Uterus (tissue), 2 donors: ENCODE measurements around the gene LTBP2.
"Not testable (repeated sequence)": the region's sequence is repeated elsewhere in the genome, so short reads cannot be mapped to it uniquely, and the experiment has no call there.

Experiments
- CTCF ChIP-seq, 4 experiments: fragments of 200-600 bp in 2 of 4; fragments of 450-650 bp in 2 of 4; sonication (generic) in 2 of 4; IDR thresholded peaks; one replicate each; pipeline ENCODE4 v1.5.1; 2016 to 2019; ENCODE audit warnings: antibody characterized with exemption in 4 of 4, mild to moderate bottlenecking in 2 of 4, moderate library complexity in 1 of 4
- POLR2A ChIP-seq, 2 donors: fragments of 450-650 bp; IDR thresholded peaks; one replicate each; pipeline ENCODE4 v1.6.1; 2016; ENCODE audit warnings: antibody characterized with exemption in 2 of 2, mild to moderate bottlenecking in 1 of 2, moderate library complexity in 1 of 2

GRCh38 chr14:74454397-74454796, 157.6 kb downstream of the LTBP2 start:
- TF ChIP-seq CTCF, POLR2A (IDR thresholded peaks at IDR 0.05): not testable (repeated sequence)
